SK-N-SH (cell line): Measurements from ENCODE around the gene ZBTB16.

Experiments
- CTCF ChIP-seq: fragments of 200-600 bp; sonication (generic); IDR thresholded peaks from 2 replicates; pipeline ENCODE4 v1.6.1; 2017; ENCODE audit warnings: antibody characterized with exemption, mild to moderate bottlenecking, moderate library complexity
- EZH2phosphoT487 ChIP-seq: fragments of 200-600 bp; sonication (generic); IDR thresholded peaks from 2 replicates; pipeline ENCODE4 v1.6.1; 2017; ENCODE audit warnings: low read depth, mixed run types, mild to moderate bottlenecking, antibody characterized with exemption, moderate library complexity, borderline replicate concordance
- MAX ChIP-seq: IDR thresholded peaks from 2 replicates; pipeline ENCODE4 v1.4.0; 2012; ENCODE audit warnings: low read depth
- POLR2AphosphoS5 ChIP-seq: IDR thresholded peaks from 2 replicates; pipeline ENCODE4 v1.6.1; 2012; ENCODE audit warnings: low read depth, low read length
- RAD21 ChIP-seq: IDR thresholded peaks from 2 replicates; pipeline ENCODE4 v1.6.1; 2012; ENCODE audit warnings: mild to moderate bottlenecking, low read length
- REST ChIP-seq: IDR thresholded peaks from 2 replicates; pipeline ENCODE4 v1.6.1; 2012; ENCODE audit warnings: mild to moderate bottlenecking, low read depth, low read length, moderate library complexity
- ZBTB33 ChIP-seq: IDR thresholded peaks from 2 replicates; pipeline ENCODE4 v1.4.0; 2012; ENCODE audit warnings: low read depth, borderline replicate concordance

GRCh38 chr11:114090225-114090910 lies 30.9 kb downstream of the ZBTB16 start:
- TF ChIP-seq POLR2AphosphoS5 (no peak), ZBTB33 (no peak), CTCF (no peak), RAD21 (no peak), REST (no peak), MAX (no peak), EZH2phosphoT487 (no peak)
